ENCODE measurements around the gene NDUFB4.
A peak's percentile ranks its signal among the peaks of the same experiment; 100 is the strongest.

The NDUFB4 gene

DNA sequence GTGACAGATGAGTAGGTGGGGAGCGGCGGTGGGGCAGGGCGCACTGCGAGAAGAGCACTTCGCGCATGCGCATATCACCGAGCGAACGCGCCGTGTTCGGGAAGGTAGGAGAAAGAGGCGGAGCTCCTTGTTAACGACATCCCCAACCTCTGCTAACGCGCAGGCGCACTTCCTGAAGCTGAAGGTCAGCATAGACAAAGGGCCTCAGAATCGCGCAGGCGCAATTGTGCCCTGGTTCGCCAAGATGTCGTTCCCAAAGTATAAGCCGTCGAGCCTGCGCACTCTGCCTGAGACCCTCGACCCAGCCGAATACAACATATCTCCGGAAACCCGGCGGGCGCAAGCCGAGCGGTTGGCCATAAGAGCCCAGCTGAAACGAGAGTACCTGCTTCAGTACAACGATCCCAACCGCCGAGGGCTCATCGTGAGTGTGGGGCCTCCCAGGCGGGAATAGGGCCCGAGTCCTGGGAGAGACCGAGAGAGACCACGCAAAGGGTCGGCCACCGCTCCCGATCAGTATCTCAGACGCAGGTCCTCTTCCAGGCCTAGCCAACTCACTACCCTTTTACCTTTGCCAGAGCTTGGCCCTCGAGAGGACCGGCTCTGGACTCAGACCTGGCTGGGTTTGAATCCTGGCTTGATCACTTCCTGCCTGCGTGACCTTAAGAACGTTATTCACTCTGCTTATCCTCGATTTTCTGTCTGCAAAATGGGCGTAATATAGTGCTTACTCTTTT is at the start of gene NDUFB4 (continued):
- TF ChIP-seq MYNN (tag by site-specific recombination; IDR thresholded peaks at IDR 0.05; ENCODE audit: borderline replicate concordance): no peak
- TF ChIP-seq, protein P1, sequence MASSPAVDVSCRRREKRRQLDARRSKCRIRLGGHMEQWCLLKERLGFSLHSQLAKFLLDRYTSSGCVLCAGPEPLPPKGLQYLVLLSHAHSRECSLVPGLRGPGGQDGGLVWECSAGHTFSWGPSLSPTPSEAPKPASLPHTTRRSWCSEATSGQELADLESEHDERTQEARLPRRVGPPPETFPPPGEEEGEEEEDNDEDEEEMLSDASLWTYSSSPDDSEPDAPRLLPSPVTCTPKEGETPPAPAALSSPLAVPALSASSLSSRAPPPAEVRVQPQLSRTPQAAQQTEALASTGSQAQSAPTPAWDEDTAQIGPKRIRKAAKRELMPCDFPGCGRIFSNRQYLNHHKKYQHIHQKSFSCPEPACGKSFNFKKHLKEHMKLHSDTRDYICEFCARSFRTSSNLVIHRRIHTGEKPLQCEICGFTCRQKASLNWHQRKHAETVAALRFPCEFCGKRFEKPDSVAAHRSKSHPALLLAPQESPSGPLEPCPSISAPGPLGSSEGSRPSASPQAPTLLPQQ (tag by site-specific recombination; IDR thresholded peaks at IDR 0.05): no peak
- TF ChIP-seq ZNF416 (tag by site-specific recombination; IDR thresholded peaks at IDR 0.05): no peak
- TF ChIP-seq PRDM1 (tag by site-specific recombination; IDR thresholded peaks at IDR 0.05): no peak
- TF ChIP-seq ZNF274 (IDR thresholded peaks at IDR 0.05; ENCODE audit: low read length): no peak
- no peak for TF ChIP-seq ZNF274 (tag by site-specific recombination; IDR thresholded peaks at IDR 0.05; ENCODE audit: borderline replicate concordance)
- no peak for TF ChIP-seq ZSCAN23 (tag by site-specific recombination; IDR thresholded peaks at IDR 0.05)
- TF ChIP-seq ZNF664 (tag by site-specific recombination; IDR thresholded peaks at IDR 0.05): peak; percentile 93
- no peak for TF ChIP-seq ZNF654 (tag by site-specific recombination; IDR thresholded peaks at IDR 0.05; ENCODE audit: low read depth)
- TF ChIP-seq, protein P2, sequence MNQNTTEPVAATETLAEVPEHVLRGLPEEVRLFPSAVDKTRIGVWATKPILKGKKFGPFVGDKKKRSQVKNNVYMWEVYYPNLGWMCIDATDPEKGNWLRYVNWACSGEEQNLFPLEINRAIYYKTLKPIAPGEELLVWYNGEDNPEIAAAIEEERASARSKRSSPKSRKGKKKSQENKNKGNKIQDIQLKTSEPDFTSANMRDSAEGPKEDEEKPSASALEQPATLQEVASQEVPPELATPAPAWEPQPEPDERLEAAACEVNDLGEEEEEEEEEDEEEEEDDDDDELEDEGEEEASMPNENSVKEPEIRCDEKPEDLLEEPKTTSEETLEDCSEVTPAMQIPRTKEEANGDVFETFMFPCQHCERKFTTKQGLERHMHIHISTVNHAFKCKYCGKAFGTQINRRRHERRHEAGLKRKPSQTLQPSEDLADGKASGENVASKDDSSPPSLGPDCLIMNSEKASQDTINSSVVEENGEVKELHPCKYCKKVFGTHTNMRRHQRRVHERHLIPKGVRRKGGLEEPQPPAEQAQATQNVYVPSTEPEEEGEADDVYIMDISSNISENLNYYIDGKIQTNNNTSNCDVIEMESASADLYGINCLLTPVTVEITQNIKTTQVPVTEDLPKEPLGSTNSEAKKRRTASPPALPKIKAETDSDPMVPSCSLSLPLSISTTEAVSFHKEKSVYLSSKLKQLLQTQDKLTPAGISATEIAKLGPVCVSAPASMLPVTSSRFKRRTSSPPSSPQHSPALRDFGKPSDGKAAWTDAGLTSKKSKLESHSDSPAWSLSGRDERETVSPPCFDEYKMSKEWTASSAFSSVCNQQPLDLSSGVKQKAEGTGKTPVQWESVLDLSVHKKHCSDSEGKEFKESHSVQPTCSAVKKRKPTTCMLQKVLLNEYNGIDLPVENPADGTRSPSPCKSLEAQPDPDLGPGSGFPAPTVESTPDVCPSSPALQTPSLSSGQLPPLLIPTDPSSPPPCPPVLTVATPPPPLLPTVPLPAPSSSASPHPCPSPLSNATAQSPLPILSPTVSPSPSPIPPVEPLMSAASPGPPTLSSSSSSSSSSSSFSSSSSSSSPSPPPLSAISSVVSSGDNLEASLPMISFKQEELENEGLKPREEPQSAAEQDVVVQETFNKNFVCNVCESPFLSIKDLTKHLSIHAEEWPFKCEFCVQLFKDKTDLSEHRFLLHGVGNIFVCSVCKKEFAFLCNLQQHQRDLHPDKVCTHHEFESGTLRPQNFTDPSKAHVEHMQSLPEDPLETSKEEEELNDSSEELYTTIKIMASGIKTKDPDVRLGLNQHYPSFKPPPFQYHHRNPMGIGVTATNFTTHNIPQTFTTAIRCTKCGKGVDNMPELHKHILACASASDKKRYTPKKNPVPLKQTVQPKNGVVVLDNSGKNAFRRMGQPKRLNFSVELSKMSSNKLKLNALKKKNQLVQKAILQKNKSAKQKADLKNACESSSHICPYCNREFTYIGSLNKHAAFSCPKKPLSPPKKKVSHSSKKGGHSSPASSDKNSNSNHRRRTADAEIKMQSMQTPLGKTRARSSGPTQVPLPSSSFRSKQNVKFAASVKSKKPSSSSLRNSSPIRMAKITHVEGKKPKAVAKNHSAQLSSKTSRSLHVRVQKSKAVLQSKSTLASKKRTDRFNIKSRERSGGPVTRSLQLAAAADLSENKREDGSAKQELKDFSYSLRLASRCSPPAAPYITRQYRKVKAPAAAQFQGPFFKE (tag by site-specific recombination; IDR thresholded peaks at IDR 0.05; ENCODE audit: borderline replicate concordance): no peak
- peak; percentile 94 for TF ChIP-seq ZNF341 (tag by site-specific recombination; IDR thresholded peaks at IDR 0.05; ENCODE audit: low read depth)
- TF ChIP-seq, protein P3, sequence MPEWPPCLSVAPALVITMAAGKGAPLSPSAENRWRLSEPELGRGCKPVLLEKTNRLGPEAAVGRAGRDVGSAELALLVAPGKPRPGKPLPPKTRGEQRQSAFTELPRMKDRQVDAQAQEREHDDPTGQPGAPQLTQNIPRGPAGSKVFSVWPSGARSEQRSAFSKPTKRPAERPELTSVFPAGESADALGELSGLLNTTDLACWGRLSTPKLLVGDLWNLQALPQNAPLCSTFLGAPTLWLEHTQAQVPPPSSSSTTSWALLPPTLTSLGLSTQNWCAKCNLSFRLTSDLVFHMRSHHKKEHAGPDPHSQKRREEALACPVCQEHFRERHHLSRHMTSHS (tag by site-specific recombination; IDR thresholded peaks at IDR 0.05): no peak
- no peak for TF ChIP-seq ZNF747 (tag by site-specific recombination; IDR thresholded peaks at IDR 0.05)
- no peak for TF ChIP-seq ZNF837 (tag by site-specific recombination; IDR thresholded peaks at IDR 0.05)
- no peak for TF ChIP-seq ZNF354C (tag by site-specific recombination; IDR thresholded peaks at IDR 0.05; ENCODE audit: borderline replicate concordance, low read depth)
- TF ChIP-seq ZNF138 (tag by site-specific recombination; IDR thresholded peaks at IDR 0.05; ENCODE audit: borderline replicate concordance): no peak
- no peak for TF ChIP-seq ZNF175 (tag by site-specific recombination; IDR thresholded peaks at IDR 0.05)
- TF ChIP-seq, protein P4, sequence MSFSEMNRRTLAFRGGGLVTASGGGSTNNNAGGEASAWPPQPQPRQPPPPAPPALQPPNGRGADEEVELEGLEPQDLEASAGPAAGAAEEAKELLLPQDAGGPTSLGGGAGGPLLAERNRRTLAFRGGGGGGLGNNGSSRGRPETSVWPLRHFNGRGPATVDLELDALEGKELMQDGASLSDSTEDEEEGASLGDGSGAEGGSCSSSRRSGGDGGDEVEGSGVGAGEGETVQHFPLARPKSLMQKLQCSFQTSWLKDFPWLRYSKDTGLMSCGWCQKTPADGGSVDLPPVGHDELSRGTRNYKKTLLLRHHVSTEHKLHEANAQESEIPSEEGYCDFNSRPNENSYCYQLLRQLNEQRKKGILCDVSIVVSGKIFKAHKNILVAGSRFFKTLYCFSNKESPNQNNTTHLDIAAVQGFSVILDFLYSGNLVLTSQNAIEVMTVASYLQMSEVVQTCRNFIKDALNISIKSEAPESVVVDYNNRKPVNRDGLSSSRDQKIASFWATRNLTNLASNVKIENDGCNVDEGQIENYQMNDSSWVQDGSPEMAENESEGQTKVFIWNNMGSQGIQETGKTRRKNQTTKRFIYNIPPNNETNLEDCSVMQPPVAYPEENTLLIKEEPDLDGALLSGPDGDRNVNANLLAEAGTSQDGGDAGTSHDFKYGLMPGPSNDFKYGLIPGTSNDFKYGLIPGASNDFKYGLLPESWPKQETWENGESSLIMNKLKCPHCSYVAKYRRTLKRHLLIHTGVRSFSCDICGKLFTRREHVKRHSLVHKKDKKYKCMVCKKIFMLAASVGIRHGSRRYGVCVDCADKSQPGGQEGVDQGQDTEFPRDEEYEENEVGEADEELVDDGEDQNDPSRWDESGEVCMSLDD (tag by site-specific recombination; IDR thresholded peaks at IDR 0.05): no peak
- TF ChIP-seq ZNF280C (tag by site-specific recombination; IDR thresholded peaks at IDR 0.05): no peak
- 0 out of 2 replicates have a peak, but pooled peaks have one; percentile 44 for TF ChIP-seq ZNF768 (tag by site-specific recombination; IDR thresholded peaks at IDR 0.05)
- 0 out of 2 replicates have a peak, but pooled peaks have one; percentile 35 for TF ChIP-seq ZXDB (tag by site-specific recombination; IDR thresholded peaks at IDR 0.05)
- 0 out of 2 replicates have a peak, but pooled peaks have one; percentile 37 for TF ChIP-seq PATZ1 (tag by site-specific recombination; IDR thresholded peaks at IDR 0.05)
- no peak for TF ChIP-seq ZNF843 (tag by site-specific recombination; IDR thresholded peaks at IDR 0.05)
- TF ChIP-seq ZNF792 (tag by site-specific recombination; IDR thresholded peaks at IDR 0.05): no peak

All from HEK293 (cell line).